GM15510 (cell line): ENCODE measurements around the gene TRPM3.

ENCODE experiments used
- POLR2A ChIP-seq: IDR thresholded peaks from 3 replicates; pipeline ENCODE4 v1.6.1; 2011; ENCODE audit warnings: borderline replicate concordance; ENCODE audit not compliant: insufficient read length; ENCODE audit errors: extremely low read depth

Gene TRPM3

GRCh38 chr9:70597886-70598285 lies 523.5 kb downstream of the TRPM3 start:
- no peak for TF ChIP-seq POLR2A

GRCh38 chr9:70595211-70595610 lies 526.2 kb downstream of the TRPM3 start:
- TF ChIP-seq POLR2A = no peak

- TF ChIP-seq POLR2A = no peak
Observed at GRCh38 chr9:70594386-70594944, 527.0 kb downstream of the TRPM3 start.

- no peak for TF ChIP-seq POLR2A
Observed at GRCh38 chr9:70593241-70593640, 528.2 kb downstream of the TRPM3 start.

- no peak for TF ChIP-seq POLR2A
Observed at GRCh38 chr9:70590315-70590677, 531.1 kb downstream of the TRPM3 start.

GRCh38 chr9:70589571-70590314 lies 531.7 kb downstream of the TRPM3 start:
- TF ChIP-seq POLR2A = no peak

GRCh38 chr9:70588999-70589398 lies 532.4 kb downstream of the TRPM3 start:
- TF ChIP-seq POLR2A = no peak

GRCh38 chr9:70588381-70588780 lies 533.0 kb downstream of the TRPM3 start:
- TF ChIP-seq POLR2A = no peak

GRCh38 chr9:70587201-70587600 lies 534.2 kb downstream of the TRPM3 start:
- no peak for TF ChIP-seq POLR2A

- no peak for TF ChIP-seq POLR2A
Observed at GRCh38 chr9:70586476-70586875, 534.9 kb downstream of the TRPM3 start.

GRCh38 chr9:70581955-70582350 lies 539.5 kb downstream of the TRPM3 start:
- no peak for TF ChIP-seq POLR2A

GRCh38 chr9:70581214-70581954 lies 540.0 kb downstream of the TRPM3 start:
- TF ChIP-seq POLR2A = no peak

GRCh38 chr9:70580606-70581195 lies 540.7 kb downstream of the TRPM3 start:
- TF ChIP-seq POLR2A = no peak

GRCh38 chr9:70579686-70580085 lies 541.7 kb downstream of the TRPM3 start:
- TF ChIP-seq POLR2A = no peak

- TF ChIP-seq POLR2A = no peak
Observed at GRCh38 chr9:70578720-70579119, 542.7 kb downstream of the TRPM3 start.
